Effector memory CD4-positive, alpha-beta T cell (primary cell): ENCODE measurements around the gene ADORA3.

Experiments used
- DNase-seq, 3 donors: peaks; one replicate each; pipeline ENCODE4 v3.0.0-alpha.2; 2020
- H3K27ac ChIP-seq: 2 replicates; pipeline ENCODE4 v1.7.0; 2013; ENCODE audit warnings: mild to moderate bottlenecking, low read length, moderate library complexity; ENCODE audit not compliant: insufficient read depth, poor library complexity, severe bottlenecking
- H3K27me3 ChIP-seq: replicated peaks from 2 replicates; pipeline ENCODE4 v1.7.0; 2013; ENCODE audit warnings: mild to moderate bottlenecking, low read length; ENCODE audit not compliant: insufficient read depth, control insufficient read depth, poor library complexity, severe bottlenecking
- H3K36me3 ChIP-seq: 2 replicates; pipeline ENCODE4 v1.7.0; 2013; ENCODE audit warnings: mild to moderate bottlenecking, low read length, moderate library complexity; ENCODE audit not compliant: control insufficient read depth, insufficient read depth
- H3K4me1 ChIP-seq: 2 replicates; pipeline ENCODE4 v1.7.0; 2013; ENCODE audit warnings: low read length, mild to moderate bottlenecking; ENCODE audit not compliant: control insufficient read depth, insufficient read depth, poor library complexity, severe bottlenecking
- H3K4me3 ChIP-seq: 2 replicates; pipeline ENCODE4 v1.7.0; 2013; ENCODE audit warnings: low read length, low read depth, mild to moderate bottlenecking; ENCODE audit not compliant: insufficient read depth, poor library complexity, severe bottlenecking
- H3K9me3 ChIP-seq: 2 replicates; pipeline ENCODE4 v1.7.0; 2013; ENCODE audit warnings: mild to moderate bottlenecking, low read length, moderate library complexity; ENCODE audit not compliant: control insufficient read depth

The ADORA3 gene

DNA sequence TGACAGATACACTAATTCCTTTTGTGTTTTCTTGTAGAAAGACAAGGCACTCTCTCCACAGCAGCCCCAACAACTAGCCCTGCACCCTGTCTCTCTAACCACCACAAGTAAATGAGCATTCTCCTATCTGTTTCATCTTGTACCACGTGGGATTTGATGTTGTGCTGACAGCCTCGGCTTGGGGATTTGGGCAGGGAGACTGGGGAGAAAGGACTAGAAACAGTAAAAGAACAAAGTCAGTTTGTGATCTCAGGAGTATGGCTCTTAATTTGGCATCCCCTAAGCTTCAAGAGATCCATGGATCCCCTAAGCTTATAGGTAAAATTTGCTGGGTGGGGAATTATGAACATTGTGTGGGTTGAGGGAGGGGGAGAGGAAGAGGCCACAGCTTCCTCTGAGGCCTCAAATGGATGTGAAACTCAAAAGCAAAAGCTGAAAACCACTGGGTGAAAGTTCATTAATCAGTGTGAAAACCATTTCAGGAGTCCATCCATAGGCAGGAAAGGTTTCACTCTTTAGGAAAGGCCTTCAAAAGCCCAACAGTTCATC lies 26.6 kb downstream of the ADORA3 start:
- peak overlapping the region; percentile 72 for H3K27ac ChIP-seq
- peak overlapping the region; percentile 51 for H3K4me3 ChIP-seq
- no peaks in the 10 kb centered on the region for H3K27me3 ChIP-seq
- peaks cover 49% of the 10 kb centered on the region for H3K4me1 ChIP-seq
- H3K9me3 ChIP-seq, result no peaks in the 10 kb centered on the region
- H3K36me3 ChIP-seq, result no peaks in the 10 kb centered on the region
- peak in 2 of 3 donors; percentile 12 to 27 for DNase-seq

- H3K27ac ChIP-seq, result peak overlapping the region; percentile 72
- no peak for DNase-seq
- H3K4me3 ChIP-seq, result peak overlapping the region; percentile 51
- H3K4me1 ChIP-seq, result peaks cover 55% of the 10 kb centered on the region
- no peaks in the 10 kb centered on the region for H3K36me3 ChIP-seq
- H3K27me3 ChIP-seq, result no peaks in the 10 kb centered on the region
- no peaks in the 10 kb centered on the region for H3K9me3 ChIP-seq
Observed at GRCh38 chr1:111476214-111476613, 27.2 kb downstream of the ADORA3 start.

- Histone ChIP-seq H3K27ac (peak overlapping the region; percentile 72), H3K9me3 (no peaks in the 10 kb centered on the region), H3K4me1 (peaks cover 60% of the 10 kb centered on the region), H3K36me3 (no peaks in the 10 kb centered on the region), H3K4me3 (peak overlapping the region; percentile 51), H3K27me3 (no peaks in the 10 kb centered on the region)
- DNase-seq, result no peak
Observed at GRCh38 chr1:111475701-111476100, 27.7 kb downstream of the ADORA3 start.

DNA sequence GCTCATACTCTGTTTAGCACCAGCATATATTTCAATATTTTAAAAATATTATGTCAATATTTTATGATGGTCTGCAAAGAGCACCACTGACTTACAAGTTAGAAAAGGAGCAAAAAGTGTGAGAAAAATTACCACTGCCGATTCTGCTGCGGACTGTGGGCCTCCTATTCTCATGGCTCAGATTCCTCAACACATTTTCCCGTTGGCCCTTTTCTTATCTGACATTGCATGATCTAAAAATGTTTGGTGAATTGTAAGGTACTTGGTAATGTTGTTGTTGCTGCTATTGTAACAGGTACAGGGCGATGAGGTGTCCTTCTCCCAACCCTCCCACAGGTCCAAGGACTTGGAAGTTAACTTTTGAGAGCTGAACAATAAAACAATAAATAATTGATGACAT lies 28.9 kb downstream of the ADORA3 start:
- no peaks in the 10 kb centered on the region for H3K36me3 ChIP-seq
- H3K27me3 ChIP-seq, result no peaks in the 10 kb centered on the region
- peak overlapping the region; percentile 72 for H3K27ac ChIP-seq
- peak overlapping the region; percentile 51 for H3K4me3 ChIP-seq
- peaks cover 71% of the 10 kb centered on the region for H3K4me1 ChIP-seq
- H3K9me3 ChIP-seq, result no peaks in the 10 kb centered on the region
- no peak for DNase-seq

DNA sequence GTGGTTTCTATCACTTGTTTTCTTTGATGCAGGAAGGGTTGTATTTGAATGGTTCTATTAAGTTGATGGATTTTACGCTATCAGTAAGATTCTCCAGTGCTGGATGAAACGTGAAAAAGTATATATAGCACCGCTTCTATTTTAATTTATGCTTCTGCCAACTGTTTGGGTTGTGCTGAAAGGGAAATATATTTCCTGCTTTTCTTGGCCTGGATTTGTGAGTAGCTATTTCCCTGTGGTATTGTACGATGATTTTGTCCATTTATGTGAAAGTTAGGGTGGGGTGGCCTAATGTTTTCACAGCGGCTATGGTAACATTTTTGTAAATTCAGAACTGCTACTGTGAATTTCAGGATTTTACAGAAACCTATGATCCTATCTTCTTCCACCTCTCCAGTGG lies 29.3 kb downstream of the ADORA3 start:
- H3K9me3 ChIP-seq, result no peaks in the 10 kb centered on the region
- H3K4me1 ChIP-seq, result peaks cover 73% of the 10 kb centered on the region
- H3K4me3 ChIP-seq, result peak overlapping the region; percentile 51
- no peaks in the 10 kb centered on the region for H3K27me3 ChIP-seq
- DNase-seq, result no peak
- H3K27ac ChIP-seq, result peak overlapping the region; percentile 72
- H3K36me3 ChIP-seq, result no peaks in the 10 kb centered on the region

GRCh38 chr1:111471538-111471937 lies 31.9 kb downstream of the ADORA3 start:
- peak overlapping the region; percentile 76 for H3K27ac ChIP-seq

DNA sequence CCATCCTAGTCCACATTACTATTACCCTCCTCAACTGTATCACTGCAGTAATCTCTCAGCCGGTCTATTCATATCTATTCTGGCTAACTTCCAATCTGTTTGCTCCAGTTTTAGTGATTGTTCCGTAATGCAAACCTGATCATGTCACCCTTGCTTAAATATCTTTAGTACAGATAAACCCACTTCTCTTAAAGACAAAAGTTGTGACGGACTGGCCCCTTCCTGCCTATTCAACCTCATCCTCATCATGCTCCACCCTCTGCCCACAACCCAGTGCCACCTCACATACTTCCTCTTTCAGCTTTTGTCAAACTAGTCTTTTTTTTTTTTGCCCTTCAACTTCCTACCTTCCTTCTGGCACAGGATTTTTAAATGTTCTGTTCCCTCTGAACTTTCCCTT lies 32.4 kb downstream of the ADORA3 start:
- DNase-seq, result peak; percentile 53 to 70 (median 67)
- Histone ChIP-seq H3K4me1 (peaks cover 53% of the 10 kb centered on the region), H3K9me3 (no peaks in the 10 kb centered on the region), H3K4me3 (no peak overlapping the region), H3K36me3 (peaks cover 7% of the 10 kb centered on the region), H3K27ac (peak overlapping the region; percentile 76), H3K27me3 (no peaks in the 10 kb centered on the region)

More at GRCh38 chr1:111471538-111471937, 31.9 kb downstream of the ADORA3 start:
- Histone ChIP-seq H3K27me3 (no peaks in the 10 kb centered on the region), H3K9me3 (no peaks in the 10 kb centered on the region), H3K4me3 (peak overlapping the region; percentile 6), H3K36me3 (peaks cover 7% of the 10 kb centered on the region), H3K4me1 (peaks cover 58% of the 10 kb centered on the region)
- no peak for DNase-seq

DNA sequence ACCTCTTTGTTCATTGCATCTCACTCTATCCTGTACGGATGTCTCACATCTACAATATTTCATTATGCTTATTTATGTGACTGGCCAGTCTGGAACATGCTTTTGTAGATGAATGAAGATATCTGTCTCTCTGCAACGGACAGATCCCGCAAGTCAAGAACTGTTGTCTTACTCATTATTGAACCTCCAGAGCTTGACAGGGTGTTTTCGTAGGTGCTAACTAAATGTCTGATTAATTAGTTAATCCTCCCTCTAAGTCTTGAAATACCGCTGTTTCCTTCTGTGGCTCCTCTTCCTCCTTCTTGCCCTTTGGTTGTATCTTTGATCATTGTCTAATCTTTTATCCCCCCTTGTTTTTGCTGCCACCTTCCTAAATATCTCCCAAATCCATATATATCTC lies 32.8 kb downstream of the ADORA3 start:
- no peaks in the 10 kb centered on the region for H3K9me3 ChIP-seq
- H3K27ac ChIP-seq, result peak overlapping the region; percentile 76
- no peaks in the 10 kb centered on the region for H3K27me3 ChIP-seq
- H3K4me3 ChIP-seq, result no peak overlapping the region
- peaks cover 49% of the 10 kb centered on the region for H3K4me1 ChIP-seq
- no peak for DNase-seq
- H3K36me3 ChIP-seq, result peaks cover 7% of the 10 kb centered on the region

DNA sequence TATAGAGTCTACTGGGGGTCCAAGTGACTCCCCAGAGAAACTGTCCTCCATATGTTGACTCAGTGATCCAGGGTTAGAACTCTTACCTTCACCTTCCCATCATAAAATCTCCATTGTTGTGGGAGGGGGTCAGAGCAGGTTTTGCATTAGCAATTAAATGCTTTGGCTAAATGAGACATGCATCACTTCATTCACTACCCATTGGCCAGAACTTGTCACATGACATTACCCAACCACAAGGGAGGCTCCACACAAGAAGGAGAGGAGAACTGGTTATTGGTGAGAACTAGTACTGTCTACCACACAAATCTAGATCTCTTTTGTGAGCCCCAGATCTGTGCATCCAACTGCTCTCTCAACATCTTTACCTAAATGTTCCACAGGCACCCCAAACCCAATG lies 33.9 kb downstream of the ADORA3 start:
- Histone ChIP-seq H3K4me3 (no peak overlapping the region), H3K36me3 (peaks cover 7% of the 10 kb centered on the region), H3K9me3 (no peaks in the 10 kb centered on the region), H3K27me3 (no peaks in the 10 kb centered on the region), H3K27ac (no peak overlapping the region), H3K4me1 (peaks cover 50% of the 10 kb centered on the region)
- DNase-seq, result no peak

- DNase-seq, result no peak
- no peaks in the 10 kb centered on the region for H3K27me3 ChIP-seq
- H3K27ac ChIP-seq, result peak overlapping the region; percentile 37
- no peaks in the 10 kb centered on the region for H3K9me3 ChIP-seq
- H3K4me3 ChIP-seq, result no peak overlapping the region
- H3K4me1 ChIP-seq, result peaks cover 50% of the 10 kb centered on the region
- H3K36me3 ChIP-seq, result peaks cover 7% of the 10 kb centered on the region
Observed at GRCh38 chr1:111468717-111469100, 34.7 kb downstream of the ADORA3 start.
